ENCODE measurements around the gene EFCAB12. TPM values are rescaled to one million over a fixed set of nuclear protein-coding genes. Genes with fewer than 3 reads are reported as not detected.

EFCAB12 gene
- total and polyA plus RNA-seq, 2 of the 8 experiments (the other 6 are each of a cell fraction or from before 2014, with no cell fraction given) = 0.60 to 0.99 TPM

DNA sequence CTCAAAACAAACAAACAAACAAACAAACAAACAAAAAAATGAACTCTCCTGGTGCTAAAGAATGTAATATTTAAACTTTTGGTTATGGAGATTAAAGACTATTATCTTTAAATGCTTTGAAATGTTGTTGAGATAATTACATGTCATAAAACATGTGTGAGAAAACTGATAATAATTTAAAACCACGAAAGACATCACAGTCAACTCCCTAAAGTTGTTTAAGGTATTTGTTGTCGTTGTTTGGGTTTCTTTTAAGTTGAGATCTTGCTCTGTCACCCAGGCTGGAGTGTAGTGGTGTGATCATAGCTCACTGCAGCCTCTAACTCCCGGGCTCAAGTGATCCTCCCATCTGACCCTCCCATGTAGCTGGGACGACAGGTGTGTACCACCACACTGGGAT is 12.0 kb downstream of the EFCAB12 start:
- no peak for FAIRE-seq
- Histone ChIP-seq H2BK120ac (replicated peaks; ENCODE audit: low read depth, low read length) (no peak overlapping the region), H2BK15ac (ENCODE audit: low read length) (no peak overlapping the region), H3K56ac (replicated peaks; ENCODE audit: insufficient read length, low read depth, low read length) (no peak overlapping the region), H4K91ac (replicated peaks; ENCODE audit: insufficient read length, low read length) (no peak overlapping the region), H3K14ac (ENCODE audit: insufficient read length) (no peak overlapping the region), H3K27ac (ENCODE audit: low read depth, low read length) (no peak overlapping the region), H3K23ac (ENCODE audit: insufficient read length) (no peak overlapping the region), H3K4me3 (ENCODE audit: extremely low read depth in 1 of 4, insufficient read depth in 2 of 4, low read depth in 3 of 4, low read length in 4 of 4) (no peak overlapping the region), H3K36me3 (ENCODE audit: control insufficient read depth in 2 of 4, insufficient read depth in 4 of 4, low read length in 3 of 4) (no peaks in the 10 kb centered on the region; a peak in 1 of 8 replicates), H3K4ac (replicated peaks; ENCODE audit: insufficient read length, low read depth, low read length) (no peak overlapping the region), H3K27me3 (replicated peaks in 1 of 4; ENCODE audit: control insufficient read depth in 3 of 4, extremely low read depth in 1 of 4, insufficient read depth in 3 of 4, low read length in 3 of 4) (peaks cover 0 to 5% (median 0%) of the 10 kb centered on the region in 4 experiments; a peak in 2 of 7 replicates), H3K9me3 (ENCODE audit: insufficient read depth in 2 of 2, low read depth in 1 of 2, low read length in 1 of 2) (no peaks in the 10 kb centered on the region), H2BK20ac (ENCODE audit: low read length) (no peak overlapping the region), H4K8ac (ENCODE audit: extremely low read depth, insufficient read depth, low read length) (no peak overlapping the region), H2AK5ac (ENCODE audit: low read depth, low read length) (no peak overlapping the region), H3K18ac (ENCODE audit: extremely low read depth, low read length) (no peak overlapping the region), H2BK12ac (ENCODE audit: low read depth, low read length) (no peak overlapping the region), H3K9ac (replicated peaks in 1 of 4; ENCODE audit: extremely low read depth in 1 of 4, low read depth in 3 of 4, low read length in 3 of 4) (no peak overlapping the region), H3K79me2 (ENCODE audit: control insufficient read depth in 1 of 2, insufficient read depth in 2 of 2, low read length in 2 of 2) (no peaks in the 10 kb centered on the region), H3K23me2 (ENCODE audit: low read depth, low read length) (no peaks in the 10 kb centered on the region), H3K79me1 (ENCODE audit: low read depth, low read length) (no peaks in the 10 kb centered on the region), H2BK5ac (ENCODE audit: low read depth, low read length) (no peak overlapping the region), H3K4me2 (ENCODE audit: insufficient read depth in 1 of 2, low read depth in 2 of 2, low read length in 2 of 2) (no peak overlapping the region), H2AFZ (ENCODE audit: low read length) (no peak overlapping the region), H4K5ac (ENCODE audit: insufficient read length, low read depth, low read length) (no peak overlapping the region), H3K4me1 (replicated peaks in 1 of 4; ENCODE audit: control insufficient read depth in 3 of 4, insufficient read depth in 4 of 4, low read length in 3 of 4) (no peaks in the 10 kb centered on the region; a peak in 1 of 7 replicates), H4K20me1 (replicated peaks in 1 of 2; ENCODE audit: control insufficient read depth in 1 of 2, insufficient read depth in 2 of 2, low read length in 2 of 2) (peaks cover 0 to 3% of the 10 kb centered on the region in 2 experiments)
- DNase-seq (ENCODE audit: low read depth in 1 of 2, low spot score in 2 of 2) = no peak
- ChIA-PET CTCF (ENCODE audit: partially characterized antibody) (interaction anchor here (0.6 to 3.1 kb wide), 5 partner anchors 9 to 168 kb away, joined by 3 to 9 read pairs (median 4); no protein-coding TSS in a partner anchor), POLR2A (ENCODE audit: partially characterized antibody) (no interaction called here)
- 92% methylated on average over 4 of the region's 4 CpGs; no CpG with 5 or more reads in 1 of the 2 experiments for WGBS, 2 experiments (ENCODE audit: extremely low coverage in 1 of 2, insufficient coverage in 1 of 2, insufficient read length in 1 of 2, insufficient replicate concordance in 2 of 2, low coverage in 1 of 2, low lambda C conversion rate in 2 of 2, missing lambda C conversion rate in 1 of 2)
- TF ChIP-seq SAP30 (IDR thresholded peaks at IDR 0.05; ENCODE audit: insufficient read depth, insufficient replicate concordance, low read length) (no peak), PHF8 (conservative IDR thresholded peaks at IDR 0.05; ENCODE audit: low read depth, low read length) (no peak), ATF3 (IDR thresholded peaks at IDR 0.05; ENCODE audit: insufficient read depth, low read depth, low read length) (no peak), FOSL1 (IDR thresholded peaks at IDR 0.05; ENCODE audit: insufficient read depth, low read depth, low read length) (no peak), ASH2L (IDR thresholded peaks at IDR 0.05; ENCODE audit: low read length) (no peak), SP2 (IDR thresholded peaks at IDR 0.05; ENCODE audit: low read length) (no peak), CHD1 (IDR thresholded peaks at IDR 0.05; ENCODE audit: low read depth, low read length) (no peak), HDAC2 (IDR thresholded peaks at IDR 0.05; ENCODE audit: borderline replicate concordance in 1 of 2, low read depth in 2 of 2, low read length in 2 of 2) (no peak), SUZ12 (IDR thresholded peaks at IDR 0.05; ENCODE audit: low read length) (no peak), RXRA (IDR thresholded peaks at IDR 0.05; ENCODE audit: insufficient read depth, low read depth, low read length) (no peak), RFX5 (IDR thresholded peaks at IDR 0.05; ENCODE audit: borderline replicate concordance, low read depth, low read length) (no peak), CTBP2 (IDR thresholded peaks at IDR 0.05; ENCODE audit: borderline replicate concordance, insufficient read depth, insufficient read length, low read length) (no peak), MAFK (IDR thresholded peaks at IDR 0.05; ENCODE audit: low read depth, low read length) (no peak)

Data from H1 (cell line).